AG10803 (cell line): ENCODE results near the gene RBM26.
"Not testable (repeated sequence)": the region's sequence is repeated elsewhere in the genome, so short reads cannot be mapped to it uniquely, and the experiment has no call there.

ENCODE experiments used
- DNase-seq: peaks from one replicate; pipeline ENCODE4 v3.0.0; 2010; ENCODE audit warnings: low read depth
- H3K4me3 ChIP-seq: 2 replicates; pipeline ENCODE4 v1.5.1; 2011; ENCODE audit warnings: mild to moderate bottlenecking, low read length, control low read depth
- CTCF ChIP-seq: conservative IDR thresholded peaks from 2 replicates; pipeline ENCODE4 v1.5.1; 2011; ENCODE audit warnings: mild to moderate bottlenecking, low read length, control low read depth, inconsistent platforms

RBM26 gene

GRCh38 chr13:79285159-79285558 lies 120.9 kb downstream of the RBM26 start:
- TF ChIP-seq CTCF: no peak
- DNase-seq: no peak
- H3K4me3 ChIP-seq: no peak overlapping the region

- TF ChIP-seq CTCF: no peak
- no peak overlapping the region for H3K4me3 ChIP-seq
- DNase-seq: no peak
Measured at GRCh38 chr13:79283742-79284141, 122.3 kb downstream of the RBM26 start.

- no peak overlapping the region for H3K4me3 ChIP-seq
- DNase-seq: no peak
- no peak for TF ChIP-seq CTCF
Measured at GRCh38 chr13:79282976-79283375, 123.1 kb downstream of the RBM26 start.

- no peak for TF ChIP-seq CTCF
- no peak overlapping the region for H3K4me3 ChIP-seq
- no peak for DNase-seq
Measured at GRCh38 chr13:79282508-79282907, 123.5 kb downstream of the RBM26 start.

GRCh38 chr13:79281339-79281747 lies 124.7 kb downstream of the RBM26 start:
- H3K4me3 ChIP-seq: no peak overlapping the region
- no peak for DNase-seq
- no peak for TF ChIP-seq CTCF

- not testable (repeated sequence) for H3K4me3 ChIP-seq, DNase-seq
Measured at GRCh38 chr13:79279735-79280134, 126.3 kb downstream of the RBM26 start.

GRCh38 chr13:79273045-79273444 lies 133.0 kb downstream of the RBM26 start:
- H3K4me3 ChIP-seq: no peak overlapping the region
- TF ChIP-seq CTCF: no peak
- no peak for DNase-seq

- DNase-seq: no peak
- no peak overlapping the region for H3K4me3 ChIP-seq
- TF ChIP-seq CTCF: no peak
Measured at GRCh38 chr13:79271616-79272015, 134.4 kb downstream of the RBM26 start.
